Measurements from ENCODE around the gene BCAS2. TPM values are rescaled to one million over a fixed set of nuclear protein-coding genes. Genes with fewer than 3 reads are reported as not detected.
A peak's percentile ranks its signal among the peaks of the same experiment; 100 is the strongest.

Gene BCAS2
- total and polyA plus RNA-seq, 5 experiments from 2014 or later = 37.1 to 100.0 (median 90.0) TPM

DNA sequence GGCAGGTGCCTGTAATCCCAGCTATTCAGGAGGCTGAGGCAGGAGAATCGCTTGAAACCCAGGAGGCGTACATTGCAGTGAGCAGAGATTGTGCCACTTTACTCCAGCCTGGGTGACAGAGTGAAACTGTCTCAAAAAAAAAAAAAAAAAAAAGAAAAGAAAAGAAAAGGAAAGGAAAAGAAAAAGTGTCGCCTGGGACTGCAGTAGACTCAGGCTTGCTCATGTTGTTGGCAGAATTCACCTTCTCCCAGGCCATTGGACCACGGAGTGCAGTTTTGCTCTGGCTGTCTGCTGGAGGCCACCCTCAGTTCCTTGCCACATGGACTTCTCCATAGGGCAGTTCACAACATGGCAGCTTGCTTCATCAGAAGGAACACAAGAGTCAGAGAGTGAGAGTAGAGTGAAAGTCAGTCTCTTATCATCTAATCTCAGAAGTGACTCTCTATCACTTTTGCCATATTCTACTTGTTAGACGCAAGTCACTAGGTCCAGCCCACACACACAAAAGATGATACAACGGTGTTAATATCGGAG, 29.2 kb downstream of the BCAS2 start:
- Mint-ChIP-seq H3K36me3 (peaks cover 0 to 3% (median 0%) of the 10 kb centered on the region in 3 donors), H3K9me3 (no peaks in the 10 kb centered on the region), H3K4me3 (no peak overlapping the region), H3K27ac (no peak overlapping the region), H3K4me1 (no peaks in the 10 kb centered on the region), H3K27me3 (peaks cover 0 to 4% (median 2%) of the 10 kb centered on the region in 5 donors)
- POLR2A ChIA-PET = no interaction called here
- ATAC-seq (no peak), DNase-seq (no peak)

DNA sequence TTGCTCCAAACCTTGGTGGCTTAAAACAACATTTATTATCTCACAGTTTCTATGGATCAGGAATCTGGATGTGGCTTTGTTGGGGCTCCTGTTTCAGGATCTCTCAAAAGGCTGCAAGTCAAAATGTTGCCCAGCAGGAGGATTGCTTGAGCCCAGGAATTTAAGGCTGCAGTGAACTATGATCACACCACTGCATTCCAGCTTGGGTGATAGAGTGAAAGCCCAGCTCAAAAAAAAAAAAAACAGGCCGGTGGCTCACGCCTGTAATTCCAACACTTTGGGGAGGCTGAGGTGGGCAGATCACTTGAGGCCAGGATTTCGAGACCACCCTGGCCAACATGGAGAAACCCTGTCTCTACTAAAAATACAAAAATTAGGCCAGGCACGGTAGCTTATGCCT, 30.0 kb downstream of the BCAS2 start:
- H3K36me3 Mint-ChIP-seq = peaks cover 0 to 3% (median 0%) of the 10 kb centered on the region in 3 donors
- H3K27me3 Mint-ChIP-seq = peaks cover 0 to 4% (median 2%) of the 10 kb centered on the region in 5 donors
- POLR2A ChIA-PET = no interaction called here
- no peak overlapping the region for H3K27ac Mint-ChIP-seq
- DNase-seq = no peak
- H3K4me3 Mint-ChIP-seq = no peak overlapping the region
- no peak for ATAC-seq
- H3K9me3 Mint-ChIP-seq = no peaks in the 10 kb centered on the region
- H3K4me1 Mint-ChIP-seq = no peaks in the 10 kb centered on the region

DNA sequence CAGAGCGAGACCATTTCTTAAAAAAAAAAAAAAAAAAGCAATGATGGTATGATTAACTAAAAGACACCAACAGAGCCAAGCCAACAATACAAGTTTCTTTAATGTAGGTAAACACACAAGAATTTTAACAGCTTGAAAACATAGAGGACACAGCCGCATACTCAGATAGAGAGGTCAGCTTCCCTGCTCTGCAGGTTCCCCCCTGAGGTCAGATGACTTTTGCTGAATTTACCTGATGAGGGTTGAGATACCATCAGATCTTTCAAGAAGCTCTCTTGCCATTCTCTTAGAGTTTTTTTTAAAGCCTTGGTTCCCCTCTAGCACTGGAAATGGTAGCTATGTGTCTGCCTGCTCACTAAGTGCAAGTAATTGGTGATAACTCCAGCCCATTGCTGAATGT, 31.1 kb downstream of the BCAS2 start:
- H3K27ac Mint-ChIP-seq = no peak overlapping the region
- DNase-seq = no peak
- no peak for ATAC-seq
- H3K4me3 Mint-ChIP-seq = no peak overlapping the region
- H3K9me3 Mint-ChIP-seq = no peaks in the 10 kb centered on the region
- peaks cover 0 to 3% (median 0%) of the 10 kb centered on the region in 3 donors for H3K36me3 Mint-ChIP-seq
- H3K27me3 Mint-ChIP-seq = peaks cover 0 to 4% (median 2%) of the 10 kb centered on the region in 5 donors
- no peaks in the 10 kb centered on the region for H3K4me1 Mint-ChIP-seq
- POLR2A ChIA-PET = interaction anchor here (0.6 kb wide), 1 partner anchor 108 kb away, joined by 4 read pairs; no protein-coding TSS in a partner anchor

DNA sequence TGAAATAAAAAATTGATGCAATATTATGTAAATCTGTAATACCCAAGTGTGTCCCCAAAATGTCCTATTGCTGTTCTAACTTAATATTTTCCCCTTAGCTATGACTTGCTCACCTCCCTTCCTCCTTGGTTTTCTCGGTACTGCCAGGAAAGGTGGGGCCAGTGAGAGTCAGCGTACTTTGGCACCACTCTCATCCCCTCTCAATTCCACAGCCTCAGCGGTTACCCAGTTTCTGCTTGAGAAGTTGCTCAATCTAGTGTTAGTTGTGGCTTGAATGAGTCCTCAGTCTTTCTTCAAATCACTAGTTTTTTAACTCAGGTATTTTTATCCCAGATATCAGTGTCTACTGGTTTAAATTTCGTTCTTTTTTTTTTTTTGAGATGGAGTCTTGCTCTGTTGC, 32.3 kb downstream of the BCAS2 start:
- H3K4me3 Mint-ChIP-seq = no peak overlapping the region
- H3K9me3 Mint-ChIP-seq = no peaks in the 10 kb centered on the region
- DNase-seq = no peak
- peaks cover 0 to 9% (median 2%) of the 10 kb centered on the region in 5 donors for H3K27me3 Mint-ChIP-seq
- H3K27ac Mint-ChIP-seq = no peak overlapping the region
- ATAC-seq = no peak
- peaks cover 0 to 3% (median 0%) of the 10 kb centered on the region in 3 donors for H3K36me3 Mint-ChIP-seq
- POLR2A ChIA-PET = no interaction called here
- H3K4me1 Mint-ChIP-seq = no peaks in the 10 kb centered on the region

DNA sequence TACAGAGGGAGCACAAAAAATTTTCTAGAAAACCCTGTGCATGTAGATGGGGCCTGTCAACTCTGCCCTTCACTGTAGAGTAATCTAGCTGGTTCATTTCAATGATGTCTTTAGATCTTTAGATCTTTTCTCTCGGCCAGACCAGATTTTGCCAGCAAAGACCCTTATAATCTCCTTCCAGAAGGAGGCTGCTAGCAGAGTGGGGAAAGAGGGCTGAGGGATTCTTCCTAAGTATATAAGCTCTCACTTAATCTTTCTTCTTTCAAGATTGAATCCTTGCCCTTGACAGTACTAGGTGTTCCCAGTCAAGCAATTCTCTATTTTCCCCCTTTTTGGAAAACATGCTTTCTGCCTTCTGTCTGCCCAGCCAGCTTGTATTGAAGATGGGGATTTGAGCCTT, 34.3 kb downstream of the BCAS2 start:
- Mint-ChIP-seq H3K4me1 (no peaks in the 10 kb centered on the region), H3K27me3 (peaks cover 0 to 9% (median 2%) of the 10 kb centered on the region in 5 donors), H3K27ac (no peak overlapping the region), H3K4me3 (no peak overlapping the region), H3K36me3 (no peaks in the 10 kb centered on the region), H3K9me3 (no peaks in the 10 kb centered on the region)
- POLR2A ChIA-PET = no interaction called here
- no peak for DNase-seq
- no peak for ATAC-seq

DNA sequence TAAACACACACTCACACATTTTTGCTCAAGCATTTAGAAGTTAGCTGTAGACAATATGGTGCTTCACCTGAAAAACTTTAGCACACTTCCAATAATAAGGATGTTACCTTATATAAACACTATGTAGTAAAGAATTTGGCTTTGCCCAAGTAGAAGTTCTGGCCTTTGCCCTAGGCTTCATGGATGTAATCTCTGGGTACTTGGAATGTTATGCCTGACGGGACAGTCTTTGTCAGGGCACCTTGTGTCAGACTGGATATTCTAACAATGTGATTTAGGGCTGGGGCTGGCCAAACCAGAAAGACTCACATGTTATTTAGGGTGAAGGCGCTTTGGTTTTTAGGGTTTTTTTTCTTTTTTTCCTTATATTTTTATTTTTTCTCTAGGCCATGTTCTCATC, 35.6 kb downstream of the BCAS2 start:
- Mint-ChIP-seq H3K4me3 (no peak overlapping the region), H3K4me1 (no peaks in the 10 kb centered on the region), H3K27ac (no peak overlapping the region), H3K27me3 (peaks cover 0 to 6% (median 1%) of the 10 kb centered on the region in 5 donors), H3K36me3 (no peaks in the 10 kb centered on the region), H3K9me3 (no peaks in the 10 kb centered on the region)
- POLR2A ChIA-PET = no interaction called here
- no peak for ATAC-seq
- DNase-seq = no peak

DNA sequence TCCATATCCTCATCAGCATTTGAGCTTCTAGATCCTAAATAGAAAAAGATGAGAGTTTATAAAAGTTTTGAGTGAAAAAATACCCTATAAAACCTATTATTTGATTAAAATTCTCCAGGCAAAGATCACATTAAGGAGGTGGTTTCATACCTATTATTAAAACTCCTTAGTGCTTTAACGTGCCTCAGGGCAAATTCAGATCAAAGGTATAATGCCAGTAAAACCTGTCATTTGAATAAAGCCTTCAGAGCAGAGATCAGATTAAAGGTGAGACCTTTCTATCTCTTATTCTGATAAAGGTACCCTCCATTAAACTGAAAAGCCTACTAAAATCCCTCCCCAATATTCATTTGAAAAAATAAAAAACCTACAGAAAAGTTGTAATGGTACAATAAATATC, 36.1 kb downstream of the BCAS2 start:
- Mint-ChIP-seq H3K27me3 (peaks cover 0 to 5% (median 1%) of the 10 kb centered on the region in 5 donors), H3K36me3 (no peaks in the 10 kb centered on the region), H3K4me1 (no peaks in the 10 kb centered on the region), H3K9me3 (no peaks in the 10 kb centered on the region), H3K27ac (no peak overlapping the region), H3K4me3 (no peak overlapping the region)
- POLR2A ChIA-PET = no interaction called here
- ATAC-seq = no peak
- no peak for DNase-seq

DNA sequence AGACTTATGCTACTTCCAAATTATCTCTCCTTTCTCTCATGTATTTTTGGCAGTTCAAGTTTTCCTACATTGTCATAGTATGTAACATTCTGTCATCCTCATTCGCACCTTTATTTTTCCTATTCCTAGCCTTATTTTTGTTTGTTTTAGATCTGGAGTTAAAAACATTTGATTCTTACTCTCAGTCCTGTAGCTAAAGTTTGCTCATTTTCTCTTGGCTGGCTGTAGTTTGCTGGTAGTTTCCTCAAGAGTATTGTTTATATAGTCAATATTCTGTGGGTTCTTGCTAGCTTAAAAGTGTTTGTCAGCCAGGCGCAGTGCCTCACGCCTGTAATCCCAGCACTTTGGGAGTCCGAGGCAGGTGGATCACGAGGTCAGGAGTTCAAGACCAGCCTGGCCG, 40.6 kb downstream of the BCAS2 start:
- no peaks in the 10 kb centered on the region for H3K9me3 Mint-ChIP-seq
- POLR2A ChIA-PET = no interaction called here
- ATAC-seq = no peak

DNA sequence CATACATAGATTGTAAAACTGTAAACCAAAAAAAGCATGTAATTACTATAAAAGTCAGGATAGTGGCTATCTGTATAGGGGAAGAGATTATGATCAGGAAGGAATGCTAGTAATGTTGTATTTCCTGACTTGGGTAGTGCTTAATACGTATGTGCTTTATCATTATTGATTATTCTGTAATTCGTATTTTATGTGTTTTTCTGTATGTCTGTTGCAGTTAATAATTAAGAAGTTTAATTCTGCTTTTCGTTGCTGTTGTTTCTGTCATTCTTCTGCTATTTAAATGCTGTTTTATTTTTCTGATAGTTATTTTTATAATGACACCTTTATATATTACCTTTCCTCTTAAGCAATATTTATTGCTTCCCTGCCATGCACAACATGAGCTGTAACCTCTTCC, 41.1 kb downstream of the BCAS2 start:
- Mint-ChIP-seq H3K9me3 (no peaks in the 10 kb centered on the region), H3K36me3 (no peaks in the 10 kb centered on the region), H3K4me3 (no peak overlapping the region), H3K27ac (peak overlapping the region in 1 of 10 donors; percentile 6), H3K27me3 (peaks cover 0 to 8% (median 5%) of the 10 kb centered on the region in 5 donors), H3K4me1 (peaks cover 0 to 1% (median 0%) of the 10 kb centered on the region in 4 donors)
- no peak for DNase-seq
- ATAC-seq = no peak
- POLR2A ChIA-PET = no interaction called here

More for the DNA sequence above, 40.6 kb downstream of the BCAS2 start:
- Mint-ChIP-seq H3K27ac (peak overlapping the region in 2 of 10 donors; percentile 6 to 46), H3K4me1 (peaks cover 0 to 1% (median 0%) of the 10 kb centered on the region in 4 donors), H3K36me3 (no peaks in the 10 kb centered on the region), H3K27me3 (peaks cover 0 to 8% (median 5%) of the 10 kb centered on the region in 5 donors), H3K4me3 (no peak overlapping the region)
- no peak for DNase-seq

DNA sequence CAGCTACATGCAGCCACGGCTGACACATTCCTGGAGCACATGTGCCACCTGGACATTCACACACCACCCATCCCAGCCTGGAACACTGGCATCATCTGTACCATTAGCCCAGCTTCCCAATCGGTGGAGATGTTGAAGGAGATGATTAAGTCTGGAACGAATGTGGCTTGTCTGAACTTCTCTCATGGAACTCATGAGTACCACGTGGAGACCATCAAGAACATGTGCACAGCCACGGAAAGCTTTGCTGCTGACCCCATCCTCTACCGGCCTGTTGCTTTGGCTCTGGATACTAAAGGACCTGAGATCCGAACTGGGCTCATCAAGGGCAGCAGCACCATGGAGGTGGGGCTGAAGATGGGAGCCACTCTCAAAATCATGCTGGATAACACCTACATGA, 45.4 kb downstream of the BCAS2 start:
- peaks cover 0 to 8% (median 3%) of the 10 kb centered on the region in 5 donors for H3K27me3 Mint-ChIP-seq
- H3K27ac Mint-ChIP-seq = no peak overlapping the region
- DNase-seq = no peak
- ATAC-seq = no peak
- no peak overlapping the region for H3K4me3 Mint-ChIP-seq
- peaks cover 0 to 1% (median 0%) of the 10 kb centered on the region in 4 donors for H3K4me1 Mint-ChIP-seq
- POLR2A ChIA-PET = no interaction called here
- H3K36me3 Mint-ChIP-seq = no peaks in the 10 kb centered on the region
- no peaks in the 10 kb centered on the region for H3K9me3 Mint-ChIP-seq

DNA sequence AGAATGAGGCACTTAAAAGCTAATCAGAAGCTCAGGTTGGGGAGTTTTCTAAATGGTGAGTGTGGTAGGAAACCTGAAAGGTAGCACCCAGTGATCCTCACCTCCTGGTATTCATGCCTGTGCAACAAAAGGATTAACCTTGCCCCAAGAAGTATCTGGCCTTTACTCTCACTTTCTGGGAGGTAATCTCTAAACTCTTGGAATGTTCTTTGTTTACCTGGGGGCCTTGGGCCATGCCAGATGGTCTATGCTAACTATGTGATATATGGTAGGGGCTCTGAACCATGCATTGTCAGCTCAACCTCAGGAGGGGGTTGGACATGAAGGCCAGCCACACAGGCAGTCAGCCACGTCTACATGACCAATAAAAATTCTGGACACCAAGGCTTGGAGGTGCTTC, 46.0 kb downstream of the BCAS2 start:
- H3K9me3 Mint-ChIP-seq = no peaks in the 10 kb centered on the region
- POLR2A ChIA-PET = no interaction called here
- no peaks in the 10 kb centered on the region for H3K36me3 Mint-ChIP-seq
- ATAC-seq (no peak), DNase-seq (no peak)
- H3K4me3 Mint-ChIP-seq = no peak overlapping the region
- H3K4me1 Mint-ChIP-seq = peaks cover 0 to 1% (median 0%) of the 10 kb centered on the region in 4 donors
- no peak overlapping the region for H3K27ac Mint-ChIP-seq
- peaks cover 0 to 8% (median 3%) of the 10 kb centered on the region in 5 donors for H3K27me3 Mint-ChIP-seq

DNA sequence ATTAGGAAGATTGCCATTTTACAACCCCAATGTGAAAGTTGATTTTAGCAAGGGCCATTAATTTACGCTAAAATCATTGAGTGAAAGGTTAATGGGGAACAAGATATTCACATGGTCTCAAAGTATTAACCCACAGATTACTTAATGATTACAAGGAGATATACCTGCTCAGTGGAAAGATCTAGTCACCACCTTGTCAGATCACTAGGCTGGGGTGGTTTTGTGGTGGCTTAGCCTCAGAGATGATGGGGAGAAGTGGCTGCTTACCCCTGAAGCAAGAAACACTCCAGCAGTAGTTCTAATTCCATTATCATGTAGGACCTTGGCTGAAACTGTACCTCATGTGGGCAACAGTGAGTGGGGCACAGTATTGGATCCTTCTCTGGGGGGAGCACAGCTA, 50.3 kb downstream of the BCAS2 start:
- Mint-ChIP-seq H3K27me3 (peaks cover 0 to under 1% (median 0%) of the 10 kb centered on the region in 5 donors), H3K27ac (no peak overlapping the region), H3K4me3 (no peak overlapping the region), H3K9me3 (no peaks in the 10 kb centered on the region), H3K36me3 (no peaks in the 10 kb centered on the region), H3K4me1 (no peaks in the 10 kb centered on the region)
- no peak for ATAC-seq
- DNase-seq = no peak
- POLR2A ChIA-PET = no interaction called here

DNA sequence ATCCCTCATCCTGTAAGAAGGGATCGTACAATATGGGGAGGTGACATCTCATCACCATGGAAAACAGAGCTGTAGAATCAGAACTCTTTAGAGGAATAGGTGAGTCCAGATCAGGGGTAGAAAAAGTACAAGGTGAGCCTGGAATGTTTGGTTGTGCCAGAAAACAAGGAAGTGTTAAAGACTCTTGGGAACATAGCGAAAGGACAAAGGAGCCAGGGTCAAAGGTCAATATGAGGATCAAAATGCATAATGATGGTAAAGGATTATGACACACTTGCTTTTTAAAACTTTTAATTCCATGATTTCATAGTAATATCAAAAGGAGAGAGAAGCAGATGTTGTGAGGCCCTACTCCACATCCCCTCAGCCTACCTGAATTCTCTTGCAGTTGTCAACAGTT, 51.2 kb downstream of the BCAS2 start:
- Mint-ChIP-seq H3K27ac (no peak overlapping the region), H3K36me3 (no peaks in the 10 kb centered on the region), H3K27me3 (no peaks in the 10 kb centered on the region), H3K9me3 (no peaks in the 10 kb centered on the region), H3K4me1 (no peaks in the 10 kb centered on the region), H3K4me3 (no peak overlapping the region)
- POLR2A ChIA-PET = no interaction called here
- no peak for ATAC-seq
- no peak for DNase-seq

DNA sequence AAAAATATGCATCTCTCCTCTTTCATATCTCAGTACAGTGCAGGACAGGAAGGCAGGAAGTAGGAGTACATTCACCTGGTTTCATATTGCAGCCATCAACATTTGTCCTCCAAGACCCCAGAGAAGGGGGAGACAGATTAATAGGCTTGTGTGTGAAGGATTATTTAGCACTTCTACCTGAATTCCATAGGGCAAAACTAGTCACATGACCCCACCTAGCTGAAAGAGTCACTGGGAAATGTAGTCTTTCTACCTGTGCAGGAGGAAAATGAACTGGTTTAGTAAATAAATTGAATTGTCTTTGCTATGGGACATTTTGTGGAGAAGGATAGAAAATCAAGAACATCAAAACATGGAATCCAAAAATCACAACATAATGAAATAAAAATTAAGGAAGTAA, 56.5 kb downstream of the BCAS2 start:
- POLR2A ChIA-PET = no interaction called here
- Mint-ChIP-seq H3K36me3 (no peaks in the 10 kb centered on the region), H3K27ac (peak overlapping the region in 1 of 10 donors; percentile 29), H3K4me3 (no peak overlapping the region), H3K9me3 (no peaks in the 10 kb centered on the region), H3K27me3 (peaks cover 2 to 12% (median 7%) of the 10 kb centered on the region in 5 donors), H3K4me1 (no peaks in the 10 kb centered on the region)
- ATAC-seq = peak in 1 of 2 donors; percentile 35
- no peak for DNase-seq

All from naive thymus-derived CD8-positive, alpha-beta T cell (primary cell).